Activated B cell treated with CpG ODN at 0.5 μM for 24 hours (primary cell): ENCODE measurements around the gene MECR. TPM values are rescaled to one million over a fixed set of nuclear protein-coding genes. Genes with fewer than 3 reads are reported as not detected.
"Not testable (repeated sequence)": the region's sequence is repeated elsewhere in the genome, so short reads cannot be mapped to it uniquely, and the experiment has no call there.

Experiments
- ATAC-seq: fragments of 200-7000 bp; cut with Tn5 transposase; one replicate; pipeline ENCODE4 v1.10.0; 2021; ENCODE audit warnings: low read depth, mild to moderate bottlenecking, moderate library complexity
- CTCF ChIA-PET: fragments of 350-600 bp; sonication (Branson Sonifier 250); formaldehyde crosslinking; loops from one replicate; lab custom pipeline; 2021; ENCODE audit warnings: antibody characterized with exemption; lab: Charles Lee
- POLR2A ChIA-PET: fragments of 350-600 bp; sonication (Branson Sonifier 250); formaldehyde crosslinking; loops from one replicate; lab custom pipeline; 2021; ENCODE audit warnings: antibody characterized with exemption; lab: Charles Lee
- DNase-seq: peaks from one replicate; pipeline ENCODE4 v3.0.0; 2022
- H3K27ac Mint-ChIP-seq: one replicate; pipeline ENCODE4 v1.8.0; 2020; ENCODE audit warnings: mixed read lengths
- H3K27me3 Mint-ChIP-seq: one replicate; pipeline ENCODE4 v1.8.0; 2021; ENCODE audit warnings: mixed read lengths
- H3K36me3 Mint-ChIP-seq: one replicate; pipeline ENCODE4 v1.8.0; 2021; ENCODE audit warnings: low read depth, mixed read lengths
- H3K4me1 Mint-ChIP-seq: one replicate; pipeline ENCODE4 v1.8.0; 2021; ENCODE audit warnings: mixed read lengths
- H3K4me3 Mint-ChIP-seq: one replicate; pipeline ENCODE4 v1.8.0; 2020; ENCODE audit warnings: mild to moderate bottlenecking, mixed read lengths
- H3K9me3 Mint-ChIP-seq: one replicate; pipeline ENCODE4 v1.8.0; 2020; ENCODE audit warnings: mixed read lengths
- intact Hi-C: fragments of 100-400 bp; cut with micrococcal nuclease; formaldehyde crosslinking; loops from one replicate; pipeline ENCODE4 v1.15.1; 2024
- total RNA-seq: library from RNA; stranded (reverse); gene quantifications from 2 replicates; pipeline ENCODE4 v1.2.3, GENCODE V29; 2022
- TF ChIP-seq, protein P1 (sequence below): fragments of 200-600 bp; IDR thresholded peaks from one replicate; pipeline ENCODE4 v1.8.0; 2022; ENCODE audit warnings: antibody characterized with exemption, mild to moderate bottlenecking

The MECR gene
- total RNA-seq, 1 donor from 2014 or later: 18.7 TPM

DNA sequence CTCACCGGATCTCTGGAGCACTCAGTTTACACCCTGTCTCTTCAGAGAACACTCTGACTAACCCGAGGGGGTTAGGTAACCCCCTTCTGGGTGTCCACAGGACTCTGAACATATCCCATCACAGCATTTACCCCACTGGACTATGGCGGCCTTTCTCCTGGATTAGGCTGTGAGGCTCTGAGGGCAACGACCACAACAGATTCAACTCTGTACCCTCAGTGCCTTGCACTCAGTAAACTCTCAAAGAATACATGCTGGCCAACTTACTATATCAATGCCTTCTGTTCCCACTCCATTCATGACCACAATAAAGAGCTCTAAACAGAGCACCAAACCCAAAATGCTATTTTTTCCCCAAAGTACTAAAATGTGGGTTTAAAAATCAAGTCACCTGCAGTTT, 5.4 kb downstream of the MECR start:
- ATAC-seq (no peak), DNase-seq (no peak)
- H3K4me1 Mint-ChIP-seq: peaks cover 8% of the 10 kb centered on the region
- no peak overlapping the region for H3K4me3 Mint-ChIP-seq
- TF ChIP-seq, protein P1, sequence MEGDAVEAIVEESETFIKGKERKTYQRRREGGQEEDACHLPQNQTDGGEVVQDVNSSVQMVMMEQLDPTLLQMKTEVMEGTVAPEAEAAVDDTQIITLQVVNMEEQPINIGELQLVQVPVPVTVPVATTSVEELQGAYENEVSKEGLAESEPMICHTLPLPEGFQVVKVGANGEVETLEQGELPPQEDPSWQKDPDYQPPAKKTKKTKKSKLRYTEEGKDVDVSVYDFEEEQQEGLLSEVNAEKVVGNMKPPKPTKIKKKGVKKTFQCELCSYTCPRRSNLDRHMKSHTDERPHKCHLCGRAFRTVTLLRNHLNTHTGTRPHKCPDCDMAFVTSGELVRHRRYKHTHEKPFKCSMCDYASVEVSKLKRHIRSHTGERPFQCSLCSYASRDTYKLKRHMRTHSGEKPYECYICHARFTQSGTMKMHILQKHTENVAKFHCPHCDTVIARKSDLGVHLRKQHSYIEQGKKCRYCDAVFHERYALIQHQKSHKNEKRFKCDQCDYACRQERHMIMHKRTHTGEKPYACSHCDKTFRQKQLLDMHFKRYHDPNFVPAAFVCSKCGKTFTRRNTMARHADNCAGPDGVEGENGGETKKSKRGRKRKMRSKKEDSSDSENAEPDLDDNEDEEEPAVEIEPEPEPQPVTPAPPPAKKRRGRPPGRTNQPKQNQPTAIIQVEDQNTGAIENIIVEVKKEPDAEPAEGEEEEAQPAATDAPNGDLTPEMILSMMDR: no peak
- ChIA-PET POLR2A (interaction anchor here (0.7 kb wide), 1 partner anchor 717 kb away, joined by 8 read pairs; no protein-coding TSS in a partner anchor), CTCF (no interaction called here)
- intact Hi-C loops: no loop called here
- peaks cover 19% of the 10 kb centered on the region for H3K36me3 Mint-ChIP-seq
- H3K27ac Mint-ChIP-seq: no peak overlapping the region
- H3K9me3 Mint-ChIP-seq: no peaks in the 10 kb centered on the region
- H3K27me3 Mint-ChIP-seq: no peaks in the 10 kb centered on the region

DNA sequence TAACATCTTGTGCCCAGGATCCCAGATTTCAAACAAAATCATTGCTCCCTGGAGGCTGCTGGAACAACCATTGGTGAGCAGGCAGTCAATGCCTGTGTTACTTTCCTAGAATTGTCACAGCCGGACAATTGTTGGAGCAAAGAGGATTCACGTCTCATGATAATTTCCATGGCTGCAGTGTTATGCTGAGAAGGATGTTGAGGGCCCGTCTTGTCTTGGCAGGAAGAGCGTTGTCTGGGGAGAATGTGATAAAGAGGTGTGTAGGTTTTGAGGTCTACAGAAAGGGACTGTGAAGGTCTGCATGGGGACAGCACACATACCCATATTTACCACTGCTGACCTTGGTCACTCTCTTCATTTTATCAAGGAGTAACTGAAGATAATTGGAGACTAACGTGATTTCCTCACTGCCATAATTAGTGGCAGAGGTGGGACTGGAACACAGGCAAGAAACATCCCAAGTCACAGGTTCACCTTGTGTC, 6.3 kb downstream of the MECR start:
- intact Hi-C loops: no loop called here
- Mint-ChIP-seq H3K27me3 (no peaks in the 10 kb centered on the region), H3K9me3 (no peaks in the 10 kb centered on the region), H3K4me1 (no peaks in the 10 kb centered on the region), H3K4me3 (no peak overlapping the region), H3K27ac (no peak overlapping the region), H3K36me3 (peaks cover 23% of the 10 kb centered on the region)
- POLR2A ChIA-PET: no interaction called here
- ATAC-seq (no peak), DNase-seq (no peak)
- CTCF ChIA-PET: no interaction called here
- TF ChIP-seq, protein P1: no peak

DNA sequence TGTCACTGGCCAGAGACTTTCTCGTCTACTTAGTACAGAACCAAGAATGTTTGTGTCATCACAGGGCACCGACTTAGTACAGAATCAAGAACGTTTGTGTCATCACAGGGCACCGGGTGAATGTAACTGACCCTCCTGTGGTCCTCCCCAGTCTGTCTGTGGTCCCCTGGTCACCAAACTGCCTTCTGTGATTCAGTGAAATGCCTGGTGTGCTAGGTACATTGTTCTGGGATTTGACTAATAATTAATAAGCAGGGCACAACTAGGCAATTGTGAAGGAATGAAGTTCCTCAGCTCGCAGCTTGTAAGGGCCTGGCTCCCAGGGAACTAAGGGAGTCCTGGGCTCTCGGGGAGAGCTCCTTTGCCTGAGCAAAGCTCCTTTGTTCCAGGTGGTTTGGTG, 7.2 kb downstream of the MECR start:
- DNase-seq (no peak), ATAC-seq (no peak)
- no peak overlapping the region for H3K4me3 Mint-ChIP-seq
- TF ChIP-seq, protein P1: no peak
- no peaks in the 10 kb centered on the region for H3K27me3 Mint-ChIP-seq
- no peaks in the 10 kb centered on the region for H3K4me1 Mint-ChIP-seq
- POLR2A ChIA-PET: no interaction called here
- H3K36me3 Mint-ChIP-seq: peaks cover 27% of the 10 kb centered on the region
- CTCF ChIA-PET: no interaction called here
- no peak overlapping the region for H3K27ac Mint-ChIP-seq
- no peaks in the 10 kb centered on the region for H3K9me3 Mint-ChIP-seq
- intact Hi-C loops: no loop called here

DNA sequence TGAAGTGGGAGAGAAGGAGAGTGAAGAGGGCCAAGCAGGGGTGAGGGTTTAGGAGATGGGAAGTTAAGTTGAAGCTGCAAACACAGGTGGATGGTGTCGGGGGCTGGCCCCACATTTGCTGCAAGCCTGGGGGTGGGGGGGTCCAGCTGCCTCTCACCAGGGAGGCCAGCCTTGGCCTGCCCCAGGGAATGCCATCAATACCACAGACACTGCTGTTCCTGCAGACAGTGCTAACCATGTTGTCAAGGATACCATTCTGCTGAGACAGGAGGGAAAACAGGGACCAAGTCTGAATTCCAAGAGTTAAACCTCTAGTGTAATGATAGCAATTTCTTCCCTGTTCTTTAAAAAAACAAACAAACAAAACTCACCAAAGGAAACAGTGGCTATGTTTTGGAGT, 8.0 kb downstream of the MECR start:
- peaks cover 27% of the 10 kb centered on the region for H3K36me3 Mint-ChIP-seq
- no peaks in the 10 kb centered on the region for H3K4me1 Mint-ChIP-seq
- POLR2A ChIA-PET: interaction anchor here (1.8 kb wide), 1 partner anchor 8 kb away, joined by 5 read pairs; the partner anchor contains the start of gene MECR
- DNase-seq (no peak), ATAC-seq (no peak)
- TF ChIP-seq, protein P1: no peak
- intact Hi-C loops: no loop called here
- CTCF ChIA-PET: interaction anchor here (1.3 kb wide), 1 partner anchor 1158 kb away, joined by 4 read pairs; no protein-coding TSS in a partner anchor
- H3K27ac Mint-ChIP-seq: no peak overlapping the region
- H3K9me3 Mint-ChIP-seq: no peaks in the 10 kb centered on the region
- H3K27me3 Mint-ChIP-seq: no peaks in the 10 kb centered on the region
- no peak overlapping the region for H3K4me3 Mint-ChIP-seq

DNA sequence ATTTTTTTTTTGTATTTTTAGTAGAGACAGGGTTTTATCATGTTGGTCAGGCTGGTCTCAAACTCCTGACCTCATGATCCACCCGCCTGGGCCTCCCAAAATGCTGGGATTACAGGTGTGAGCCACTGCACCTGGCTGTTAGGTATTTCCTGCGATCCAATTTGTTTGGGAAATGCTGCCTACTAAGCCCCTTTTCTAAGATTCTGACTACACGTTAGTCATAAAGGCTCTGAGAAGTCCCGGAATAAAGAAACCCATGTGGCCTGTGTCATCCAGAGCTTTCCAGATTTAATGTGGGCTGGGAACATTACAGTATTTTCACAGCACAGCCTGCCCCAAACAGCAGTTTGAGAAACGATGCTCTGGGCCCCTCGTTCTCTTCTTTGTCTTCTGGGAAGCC, 8.5 kb downstream of the MECR start:
- CTCF ChIA-PET: interaction anchor here (1.3 kb wide), 1 partner anchor 1158 kb away, joined by 4 read pairs; no protein-coding TSS in a partner anchor
- ATAC-seq, H3K4me1 Mint-ChIP-seq, H3K27me3 Mint-ChIP-seq, DNase-seq, H3K9me3 Mint-ChIP-seq, intact Hi-C loops, H3K4me3 Mint-ChIP-seq, H3K27ac Mint-ChIP-seq: not testable (repeated sequence)
- peaks cover 27% of the 10 kb centered on the region for H3K36me3 Mint-ChIP-seq
- POLR2A ChIA-PET: interaction anchor here (1.8 kb wide), 1 partner anchor 9 kb away, joined by 5 read pairs; the partner anchor contains the start of gene MECR
